Sigmoid colon (tissue), 4 donors: ENCODE data around the gene MBD3L2.

Source experiments
- EP300 ChIP-seq, 4 donors: sonication (generic); formaldehyde crosslinking; IDR thresholded peaks; one replicate each; pipeline ENCODE4 v1.6.1; 2017; ENCODE audit warnings: antibody characterized with exemption in 4 of 4
- POLR2A ChIP-seq, 2 donors: fragments of 450-650 bp; IDR thresholded peaks; one replicate each; pipeline ENCODE4 v1.6.1; 2016; ENCODE audit warnings: antibody characterized with exemption in 2 of 2, mild to moderate bottlenecking in 2 of 2, moderate library complexity in 2 of 2
- POLR2AphosphoS5 ChIP-seq, 4 donors: sonication (generic); formaldehyde crosslinking; IDR thresholded peaks; one replicate each; pipeline ENCODE4 v1.6.1; 2017; ENCODE audit warnings: antibody characterized with exemption in 4 of 4
- TF ChIP-seq, protein P1 (sequence below), 4 experiments: fragments of 450-650 bp in 3 of 4; fragments of 200-600 bp in 1 of 4; IDR thresholded peaks; one replicate each; pipeline ENCODE4 v1.5.1; 2016 to 2019; ENCODE audit warnings: antibody characterized with exemption in 4 of 4, mild to moderate bottlenecking in 3 of 4, moderate library complexity in 2 of 4

- TF ChIP-seq, protein P1, sequence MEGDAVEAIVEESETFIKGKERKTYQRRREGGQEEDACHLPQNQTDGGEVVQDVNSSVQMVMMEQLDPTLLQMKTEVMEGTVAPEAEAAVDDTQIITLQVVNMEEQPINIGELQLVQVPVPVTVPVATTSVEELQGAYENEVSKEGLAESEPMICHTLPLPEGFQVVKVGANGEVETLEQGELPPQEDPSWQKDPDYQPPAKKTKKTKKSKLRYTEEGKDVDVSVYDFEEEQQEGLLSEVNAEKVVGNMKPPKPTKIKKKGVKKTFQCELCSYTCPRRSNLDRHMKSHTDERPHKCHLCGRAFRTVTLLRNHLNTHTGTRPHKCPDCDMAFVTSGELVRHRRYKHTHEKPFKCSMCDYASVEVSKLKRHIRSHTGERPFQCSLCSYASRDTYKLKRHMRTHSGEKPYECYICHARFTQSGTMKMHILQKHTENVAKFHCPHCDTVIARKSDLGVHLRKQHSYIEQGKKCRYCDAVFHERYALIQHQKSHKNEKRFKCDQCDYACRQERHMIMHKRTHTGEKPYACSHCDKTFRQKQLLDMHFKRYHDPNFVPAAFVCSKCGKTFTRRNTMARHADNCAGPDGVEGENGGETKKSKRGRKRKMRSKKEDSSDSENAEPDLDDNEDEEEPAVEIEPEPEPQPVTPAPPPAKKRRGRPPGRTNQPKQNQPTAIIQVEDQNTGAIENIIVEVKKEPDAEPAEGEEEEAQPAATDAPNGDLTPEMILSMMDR (IDR thresholded peaks at IDR 0.05): no peak
- no peak for TF ChIP-seq POLR2AphosphoS5 (IDR thresholded peaks at IDR 0.05)
- TF ChIP-seq POLR2A (IDR thresholded peaks at IDR 0.05): no peak
- TF ChIP-seq EP300 (IDR thresholded peaks at IDR 0.05): no peak
Observed at GRCh38 chr19:7000333-7000732, 48.8 kb upstream of the MBD3L2 start.
